Right lobe of liver (tissue), 4 donors: Measurements from ENCODE around the gene VILL.

Experiments
- POLR2A ChIP-seq: fragments of 450-650 bp; IDR thresholded peaks from one replicate; pipeline ENCODE4 v1.6.1; 2017; ENCODE audit warnings: antibody characterized with exemption, mild to moderate bottlenecking
- TF ChIP-seq, protein P1 (sequence below), 4 donors: fragments of 200-600 bp in 3 of 4; fragments of 450-650 bp in 1 of 4; IDR thresholded peaks; one replicate each; pipeline versions ENCODE4 v1.5.1 to v1.8.0; 2016 to 2022; ENCODE audit warnings: antibody characterized with exemption in 4 of 4, mild to moderate bottlenecking in 2 of 4
- donor health status: DM: no; HTN: no; CAD: no.
- donor health status: DM: no; HTN: no; CAD: no.
- donor health status: DM: no; HTN: yes; CAD: no.

DNA sequence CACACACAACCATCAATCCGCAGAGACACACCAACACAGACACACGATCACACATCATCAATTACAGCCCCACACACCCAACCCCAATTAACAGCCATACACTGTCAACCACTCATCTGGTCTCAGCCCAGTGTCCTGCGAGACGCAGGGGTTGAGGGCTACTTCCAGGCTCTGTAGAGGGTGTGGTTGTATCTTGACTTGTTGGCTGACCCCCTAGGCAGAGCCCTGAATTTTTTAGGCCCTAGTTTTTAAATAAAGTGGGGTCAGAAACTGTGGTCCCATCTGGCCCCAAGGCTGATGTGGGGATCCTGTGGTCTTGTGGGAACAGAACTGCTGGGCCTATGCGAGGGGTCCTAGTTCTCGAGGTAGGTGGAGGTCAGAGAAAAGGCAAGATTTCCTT is 9.2 kb downstream of the VILL start:
- TF ChIP-seq, protein P1, sequence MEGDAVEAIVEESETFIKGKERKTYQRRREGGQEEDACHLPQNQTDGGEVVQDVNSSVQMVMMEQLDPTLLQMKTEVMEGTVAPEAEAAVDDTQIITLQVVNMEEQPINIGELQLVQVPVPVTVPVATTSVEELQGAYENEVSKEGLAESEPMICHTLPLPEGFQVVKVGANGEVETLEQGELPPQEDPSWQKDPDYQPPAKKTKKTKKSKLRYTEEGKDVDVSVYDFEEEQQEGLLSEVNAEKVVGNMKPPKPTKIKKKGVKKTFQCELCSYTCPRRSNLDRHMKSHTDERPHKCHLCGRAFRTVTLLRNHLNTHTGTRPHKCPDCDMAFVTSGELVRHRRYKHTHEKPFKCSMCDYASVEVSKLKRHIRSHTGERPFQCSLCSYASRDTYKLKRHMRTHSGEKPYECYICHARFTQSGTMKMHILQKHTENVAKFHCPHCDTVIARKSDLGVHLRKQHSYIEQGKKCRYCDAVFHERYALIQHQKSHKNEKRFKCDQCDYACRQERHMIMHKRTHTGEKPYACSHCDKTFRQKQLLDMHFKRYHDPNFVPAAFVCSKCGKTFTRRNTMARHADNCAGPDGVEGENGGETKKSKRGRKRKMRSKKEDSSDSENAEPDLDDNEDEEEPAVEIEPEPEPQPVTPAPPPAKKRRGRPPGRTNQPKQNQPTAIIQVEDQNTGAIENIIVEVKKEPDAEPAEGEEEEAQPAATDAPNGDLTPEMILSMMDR (IDR thresholded peaks at IDR 0.05) = no peak
- TF ChIP-seq POLR2A = no peak
